Coronary artery (tissue), 2 donors: Measurements from ENCODE around the gene CTXND2.

Experiments used
- DNase-seq: peaks from one replicate; pipeline ENCODE4 v3.0.0-alpha.2; 2017; ENCODE audit warnings: low spot score
- H3K27ac ChIP-seq, 2 donors: fragments of 200-600 bp; sonication (generic); one replicate each; pipeline ENCODE4 v1.5.1; 2016 to 2019
- H3K4me3 ChIP-seq: fragments of 200-600 bp; sonication (generic); 2 replicates; pipeline ENCODE4 v1.5.1; 2016; ENCODE audit warnings: mild to moderate bottlenecking, moderate library complexity
- TF ChIP-seq, protein P1 (sequence below): fragments of 200-600 bp; sonication (generic); IDR thresholded peaks from one replicate; pipeline ENCODE4 v1.5.1; 2019; ENCODE audit warnings: antibody characterized with exemption

The CTXND2 gene

DNA sequence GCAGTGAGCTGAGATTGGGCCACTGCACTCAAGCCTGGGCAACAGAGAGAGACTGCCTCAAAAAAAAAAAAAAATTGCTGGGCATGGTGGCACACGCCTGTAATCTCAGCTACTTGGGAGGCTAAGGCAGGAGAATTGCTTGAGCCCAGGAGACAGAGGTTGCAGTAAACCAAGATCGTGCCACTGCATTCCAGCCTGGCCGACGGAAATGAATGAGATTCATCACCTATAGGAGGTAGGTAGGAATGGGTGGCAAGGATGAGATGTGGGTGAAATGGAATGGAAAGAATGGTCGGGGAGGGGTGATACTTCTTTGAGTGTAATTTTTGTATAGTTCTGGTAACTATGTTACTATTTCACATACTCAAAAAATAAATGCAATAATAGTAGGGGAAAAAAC, 15.4 kb downstream of the CTXND2 start:
- Histone ChIP-seq H3K27ac (no peak overlapping the region), H3K4me3 (no peak overlapping the region)
- TF ChIP-seq, protein P1, sequence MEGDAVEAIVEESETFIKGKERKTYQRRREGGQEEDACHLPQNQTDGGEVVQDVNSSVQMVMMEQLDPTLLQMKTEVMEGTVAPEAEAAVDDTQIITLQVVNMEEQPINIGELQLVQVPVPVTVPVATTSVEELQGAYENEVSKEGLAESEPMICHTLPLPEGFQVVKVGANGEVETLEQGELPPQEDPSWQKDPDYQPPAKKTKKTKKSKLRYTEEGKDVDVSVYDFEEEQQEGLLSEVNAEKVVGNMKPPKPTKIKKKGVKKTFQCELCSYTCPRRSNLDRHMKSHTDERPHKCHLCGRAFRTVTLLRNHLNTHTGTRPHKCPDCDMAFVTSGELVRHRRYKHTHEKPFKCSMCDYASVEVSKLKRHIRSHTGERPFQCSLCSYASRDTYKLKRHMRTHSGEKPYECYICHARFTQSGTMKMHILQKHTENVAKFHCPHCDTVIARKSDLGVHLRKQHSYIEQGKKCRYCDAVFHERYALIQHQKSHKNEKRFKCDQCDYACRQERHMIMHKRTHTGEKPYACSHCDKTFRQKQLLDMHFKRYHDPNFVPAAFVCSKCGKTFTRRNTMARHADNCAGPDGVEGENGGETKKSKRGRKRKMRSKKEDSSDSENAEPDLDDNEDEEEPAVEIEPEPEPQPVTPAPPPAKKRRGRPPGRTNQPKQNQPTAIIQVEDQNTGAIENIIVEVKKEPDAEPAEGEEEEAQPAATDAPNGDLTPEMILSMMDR: no peak
- no peak for DNase-seq

DNA sequence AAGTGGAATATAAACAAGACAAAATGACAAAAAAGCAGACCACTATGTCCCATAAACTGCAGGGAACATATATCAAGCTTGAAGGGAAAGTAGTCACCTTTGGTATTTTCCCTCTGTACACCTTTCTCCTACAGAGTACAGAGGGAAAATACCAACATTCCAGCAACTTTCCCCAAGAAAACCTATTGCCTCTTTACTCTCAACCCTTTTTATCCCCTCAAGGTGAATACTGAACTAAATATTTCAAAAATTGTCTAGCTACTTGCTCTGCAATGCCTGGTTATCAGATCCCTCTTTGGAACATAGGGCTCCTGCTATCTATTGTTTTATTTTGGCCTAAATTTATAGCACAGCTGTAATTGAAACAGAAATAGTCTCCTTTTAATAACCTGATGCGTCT, 15.8 kb downstream of the CTXND2 start:
- Histone ChIP-seq H3K27ac (no peak overlapping the region), H3K4me3 (no peak overlapping the region)
- TF ChIP-seq, protein P1: no peak
- no peak for DNase-seq

DNA sequence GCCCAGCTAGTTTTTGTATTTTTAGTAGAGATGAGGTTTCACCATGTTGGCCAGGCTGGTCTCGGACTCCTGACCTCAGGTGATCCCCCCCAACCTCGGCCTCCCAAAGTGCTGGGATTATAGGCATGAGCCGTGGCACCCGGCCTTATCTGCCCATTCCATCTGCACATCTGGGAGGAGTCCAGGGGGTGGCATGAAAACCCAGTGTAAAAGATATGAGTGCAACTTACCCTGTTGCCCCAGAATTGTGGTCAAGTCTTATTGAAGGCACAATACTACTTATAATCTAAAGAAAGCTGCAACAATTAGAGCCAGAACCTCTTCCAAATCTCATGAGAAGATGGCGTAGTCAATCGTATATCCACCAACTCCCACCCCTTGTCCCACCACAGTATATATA, 18.4 kb downstream of the CTXND2 start:
- TF ChIP-seq, protein P1: no peak
- DNase-seq: no peak
- no peak overlapping the region for H3K4me3 ChIP-seq

DNA sequence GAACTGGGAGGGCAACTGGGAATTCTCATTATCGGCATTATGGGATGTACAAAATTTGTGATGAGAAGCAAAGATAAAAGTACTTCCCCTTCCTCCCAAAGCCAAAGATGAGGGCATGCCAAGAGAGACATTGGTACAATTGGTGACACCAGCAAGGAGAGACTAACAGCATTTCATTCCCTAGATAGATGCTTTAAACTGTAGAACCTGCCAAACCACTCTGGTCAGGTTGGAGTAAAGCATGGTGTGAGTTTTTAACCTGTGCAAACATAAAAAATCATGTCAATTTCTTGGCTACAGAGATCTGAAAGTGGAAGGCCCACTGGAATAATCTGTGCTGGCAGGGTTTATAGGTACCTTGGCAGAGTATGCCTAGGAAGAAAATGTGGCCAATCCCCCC, 19.4 kb downstream of the CTXND2 start:
- Histone ChIP-seq H3K27ac (no peak overlapping the region), H3K4me3 (no peak overlapping the region)
- TF ChIP-seq, protein P1: no peak
- no peak for DNase-seq

More for the DNA sequence above, 18.4 kb downstream of the CTXND2 start:
- no peak overlapping the region for H3K27ac ChIP-seq

DNA sequence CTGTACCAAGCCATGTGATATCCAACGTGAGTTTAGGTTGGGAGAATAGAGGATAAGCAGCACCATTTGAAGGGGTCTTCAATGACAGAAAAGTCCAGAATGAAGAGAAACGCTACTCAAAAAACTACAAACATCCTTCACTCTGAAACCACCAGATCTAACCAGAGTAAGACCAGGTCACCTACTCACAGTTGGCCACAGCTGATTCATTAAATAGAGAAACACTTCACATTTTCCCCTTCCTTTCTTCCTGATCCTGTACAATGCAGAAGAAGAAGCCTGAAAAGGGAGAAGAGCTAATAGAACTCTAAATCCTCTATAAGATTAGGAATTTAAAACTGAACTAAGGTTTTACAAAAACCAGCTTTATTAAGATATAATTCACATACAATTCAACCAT, 19.9 kb downstream of the CTXND2 start:
- DNase-seq: no peak
- TF ChIP-seq, protein P1: no peak

DNA sequence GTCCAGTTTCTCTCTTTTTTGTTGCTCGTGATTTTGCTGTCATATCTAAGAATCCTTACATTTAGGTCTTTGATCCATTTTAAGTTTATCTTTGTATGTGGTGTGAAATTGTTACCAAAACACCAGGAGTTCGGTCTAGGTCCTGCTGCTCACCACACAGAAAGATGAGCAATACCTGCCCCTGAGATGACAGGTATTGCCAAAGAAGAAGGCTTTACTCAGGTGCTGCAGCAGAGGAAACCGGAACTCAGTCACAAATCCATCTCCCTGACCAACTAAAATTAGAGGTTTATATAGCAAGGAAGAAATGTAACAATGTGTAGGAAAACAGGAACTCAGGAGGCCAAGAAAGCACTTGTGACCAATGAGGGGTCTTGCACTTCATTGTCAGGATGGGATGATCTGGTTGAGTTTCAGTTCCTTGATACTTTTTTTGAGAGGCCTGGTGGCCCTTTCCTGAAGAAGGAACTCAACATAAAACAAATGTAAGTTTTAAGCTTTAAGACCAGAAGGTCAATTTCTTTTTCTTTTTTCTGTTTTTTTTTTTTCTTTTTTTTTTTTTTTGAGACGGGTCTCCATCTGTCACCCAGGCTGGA, 22.7 kb downstream of the CTXND2 start:
- no peak for DNase-seq
- H3K27ac ChIP-seq: no peak overlapping the region
- no peak overlapping the region for H3K4me3 ChIP-seq
- TF ChIP-seq, protein P1: no peak

More for the DNA sequence above, 19.9 kb downstream of the CTXND2 start:
- no peak overlapping the region for H3K4me3 ChIP-seq
- no peak overlapping the region for H3K27ac ChIP-seq

DNA sequence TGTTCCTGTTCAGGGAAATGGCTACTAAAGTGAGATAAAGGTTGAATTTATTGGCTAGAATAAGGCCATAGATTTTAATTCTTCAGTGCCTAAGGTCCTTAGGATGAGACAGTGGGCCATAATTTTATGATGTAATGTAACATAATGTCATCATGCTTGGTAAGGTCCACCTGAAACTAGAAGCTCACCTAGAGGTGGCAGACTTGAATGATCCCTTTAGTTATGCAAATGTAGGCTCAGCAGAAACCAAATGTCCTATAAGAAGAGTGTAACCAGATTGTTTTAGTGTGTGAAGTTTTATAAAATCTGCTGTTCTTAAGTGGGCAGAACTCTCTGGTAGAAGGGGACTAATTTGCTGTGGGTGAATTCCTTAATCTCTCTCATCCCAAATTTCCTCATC, 25.7 kb downstream of the CTXND2 start:
- TF ChIP-seq, protein P1: no peak
- Histone ChIP-seq H3K27ac (no peak overlapping the region), H3K4me3 (no peak overlapping the region)
- no peak for DNase-seq
